ENCODE measurements around the gene RPS6KA3. TPM values are rescaled to one million over a fixed set of nuclear protein-coding genes. Genes with fewer than 3 reads are reported as not detected.

RPS6KA3 gene
- total and polyA plus RNA-seq, 4 donors = 12.5 to 81.4 (median 39.3) TPM

- Histone ChIP-seq H3K27ac (ENCODE audit: low read depth in 1 of 2, low read length in 1 of 2) (no peak overlapping the region), H3K4me1 (ENCODE audit: control insufficient read depth in 5 of 5, insufficient read depth in 5 of 5, low read length in 5 of 5) (no peaks in the 10 kb centered on the region), H3K27me3 (ENCODE audit: control insufficient read depth in 3 of 3, insufficient read depth in 3 of 3, low read length in 2 of 3) (peaks cover 0 to 35% (median 11%) of the 10 kb centered on the region in 3 donors), H3K4me3 (no peak overlapping the region), H3K9ac (ENCODE audit: insufficient read depth in 1 of 2, low read length in 2 of 2) (no peak overlapping the region), H3K9me3 (ENCODE audit: control insufficient read depth in 4 of 4, insufficient read depth in 3 of 4, low read length in 3 of 4) (no peaks in the 10 kb centered on the region), H3K36me3 (ENCODE audit: control insufficient read depth in 4 of 4, insufficient read depth in 4 of 4, low read length in 4 of 4) (peaks cover 0 to 5% (median 2%) of the 10 kb centered on the region in 4 donors)
- ATAC-seq (ENCODE audit: insufficient read depth, low FRiP score) = no peak
- no peak for DNase-seq
- TF ChIP-seq, protein P1, sequence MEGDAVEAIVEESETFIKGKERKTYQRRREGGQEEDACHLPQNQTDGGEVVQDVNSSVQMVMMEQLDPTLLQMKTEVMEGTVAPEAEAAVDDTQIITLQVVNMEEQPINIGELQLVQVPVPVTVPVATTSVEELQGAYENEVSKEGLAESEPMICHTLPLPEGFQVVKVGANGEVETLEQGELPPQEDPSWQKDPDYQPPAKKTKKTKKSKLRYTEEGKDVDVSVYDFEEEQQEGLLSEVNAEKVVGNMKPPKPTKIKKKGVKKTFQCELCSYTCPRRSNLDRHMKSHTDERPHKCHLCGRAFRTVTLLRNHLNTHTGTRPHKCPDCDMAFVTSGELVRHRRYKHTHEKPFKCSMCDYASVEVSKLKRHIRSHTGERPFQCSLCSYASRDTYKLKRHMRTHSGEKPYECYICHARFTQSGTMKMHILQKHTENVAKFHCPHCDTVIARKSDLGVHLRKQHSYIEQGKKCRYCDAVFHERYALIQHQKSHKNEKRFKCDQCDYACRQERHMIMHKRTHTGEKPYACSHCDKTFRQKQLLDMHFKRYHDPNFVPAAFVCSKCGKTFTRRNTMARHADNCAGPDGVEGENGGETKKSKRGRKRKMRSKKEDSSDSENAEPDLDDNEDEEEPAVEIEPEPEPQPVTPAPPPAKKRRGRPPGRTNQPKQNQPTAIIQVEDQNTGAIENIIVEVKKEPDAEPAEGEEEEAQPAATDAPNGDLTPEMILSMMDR (IDR thresholded peaks at IDR 0.05; ENCODE audit: control extremely low read depth, extremely low read depth) = no peak
- WGBS, 2 donors = 53 to 61% methylated on average over 3 of the region's 3 CpGs
Observed at GRCh38 chrX:20181598-20182329, 84.9 kb downstream of the RPS6KA3 start.

DNA sequence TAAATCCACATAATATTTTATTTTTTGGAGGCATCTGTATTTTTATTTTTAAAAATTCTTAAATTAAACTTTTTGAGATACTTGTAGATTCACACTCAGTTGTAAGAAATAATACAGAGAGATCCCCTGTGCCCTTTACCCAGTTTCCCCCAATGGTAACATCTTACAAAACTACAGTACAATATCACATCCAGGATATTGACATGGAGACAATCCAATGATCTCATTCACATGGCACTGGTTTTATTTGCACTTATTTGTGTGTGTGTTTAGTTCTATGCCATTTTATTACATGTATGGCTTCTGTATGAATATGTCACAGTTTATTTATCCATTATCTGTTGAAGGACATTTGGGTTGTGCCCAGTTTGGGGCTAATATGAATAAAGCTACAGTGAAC is 89.6 kb downstream of the RPS6KA3 start:
- Histone ChIP-seq H3K27me3 (ENCODE audit: control insufficient read depth in 3 of 3, insufficient read depth in 3 of 3, low read length in 2 of 3) (peaks cover 0 to 40% (median 17%) of the 10 kb centered on the region in 3 donors), H3K9me3 (ENCODE audit: control insufficient read depth in 4 of 4, insufficient read depth in 3 of 4, low read length in 3 of 4) (no peaks in the 10 kb centered on the region), H3K4me1 (ENCODE audit: control insufficient read depth in 5 of 5, insufficient read depth in 5 of 5, low read length in 5 of 5) (no peaks in the 10 kb centered on the region), H3K27ac (ENCODE audit: low read depth in 1 of 2, low read length in 1 of 2) (no peak overlapping the region), H3K4me3 (no peak overlapping the region), H3K9ac (ENCODE audit: insufficient read depth in 1 of 2, low read length in 2 of 2) (no peak overlapping the region), H3K36me3 (ENCODE audit: control insufficient read depth in 4 of 4, insufficient read depth in 4 of 4, low read length in 4 of 4) (peaks cover 0 to 15% (median 4%) of the 10 kb centered on the region in 4 donors)
- TF ChIP-seq, protein P1 (IDR thresholded peaks at IDR 0.05; ENCODE audit: control extremely low read depth, extremely low read depth) = no peak
- DNase-seq (no peak), ATAC-seq (ENCODE audit: insufficient read depth, low FRiP score) (no peak)

GRCh38 chrX:20173856-20174255 is 92.9 kb downstream of the RPS6KA3 start:
- Histone ChIP-seq H3K27me3 (ENCODE audit: control insufficient read depth in 3 of 3, insufficient read depth in 3 of 3, low read length in 2 of 3) (peaks cover 0 to 51% (median 17%) of the 10 kb centered on the region in 3 donors), H3K9ac (ENCODE audit: insufficient read depth in 1 of 2, low read length in 2 of 2) (no peak overlapping the region), H3K4me3 (no peak overlapping the region), H3K27ac (ENCODE audit: low read depth in 1 of 2, low read length in 1 of 2) (no peak overlapping the region), H3K36me3 (ENCODE audit: control insufficient read depth in 4 of 4, insufficient read depth in 4 of 4, low read length in 4 of 4) (peaks cover 0 to 19% (median 6%) of the 10 kb centered on the region in 4 donors), H3K4me1 (ENCODE audit: control insufficient read depth in 5 of 5, insufficient read depth in 5 of 5, low read length in 5 of 5) (no peaks in the 10 kb centered on the region), H3K9me3 (ENCODE audit: control insufficient read depth in 4 of 4, insufficient read depth in 3 of 4, low read length in 3 of 4) (no peaks in the 10 kb centered on the region)
- TF ChIP-seq, protein P1 (IDR thresholded peaks at IDR 0.05; ENCODE audit: control extremely low read depth, extremely low read depth) = no peak
- 87 to 96% methylated on average over 2 of the region's 2 CpGs for WGBS, 2 donors
- ATAC-seq (ENCODE audit: insufficient read depth, low FRiP score) = no peak
- DNase-seq = no peak
